T-cell (primary cell): ENCODE results near the gene LCN2. TPM values are rescaled to one million over a fixed set of nuclear protein-coding genes. Genes with fewer than 3 reads are reported as not detected.
A peak's percentile ranks its signal among the peaks of the same experiment; 100 is the strongest.

Experiments used
- ATAC-seq, 4 experiments: fragments of 200-7000 bp in 3 of 4; fragments of 150-1000 bp in 1 of 4; cut with Tn5 transposase; replicated peaks in 1 of 4; 1 replicate in 3 of 4; 2 replicates in 1 of 4; pipeline ENCODE4 v1.10.0; 2021; ENCODE audit warnings: moderate library complexity in 3 of 4, mild to moderate bottlenecking in 2 of 4, moderate number of reproducible peaks in 1 of 4
- CTCF ChIA-PET, 2 donors: fragments of 300-600 bp; sonication (Branson Sonifier 250); formaldehyde crosslinking; loops; one replicate each; lab custom pipeline; 2022; ENCODE audit warnings: antibody characterized with exemption in 2 of 2; lab: Charles Lee
- POLR2A ChIA-PET, 2 donors: fragments of 300-600 bp; sonication (Branson Sonifier 250); formaldehyde crosslinking; loops; one replicate each; lab custom pipeline; 2022; ENCODE audit warnings: antibody characterized with exemption in 2 of 2; lab: Charles Lee
- DNase-seq, 35 experiments: peaks; one replicate each; pipeline versions ENCODE4 v3.0.0 to v3.0.0-alpha.2; 2013 to 2023
- H3K27ac ChIP-seq: one replicate; pipeline ENCODE4 v1.5.1; 2013; ENCODE audit warnings: low read length
- H3K27me3 ChIP-seq, 2 experiments: replicated peaks in 1 of 2; 1 replicate in 1 of 2; 2 replicates in 1 of 2; pipeline versions ENCODE4 v1.6.1 to v1.7.0; 2013; ENCODE audit warnings: low read length in 1 of 2, mixed read lengths in 1 of 2; ENCODE audit not compliant: control insufficient read depth in 2 of 2, insufficient read depth in 2 of 2; ENCODE audit errors: extremely low read depth in 1 of 2
- H3K36me3 ChIP-seq, 2 donors: 1 replicate in 1 of 2; 2 replicates in 1 of 2; pipeline versions ENCODE4 v1.6.1 to v1.7.0; 2013; ENCODE audit warnings: low read length in 1 of 2; ENCODE audit not compliant: control insufficient read depth in 2 of 2, insufficient read depth in 1 of 2; ENCODE audit errors: extremely low read depth in 1 of 2
- H3K4me1 ChIP-seq, 2 experiments: 1 replicate in 1 of 2; 2 replicates in 1 of 2; pipeline versions ENCODE4 v1.6.1 to v1.7.0; 2013; ENCODE audit warnings: low read length in 2 of 2, mixed read lengths in 1 of 2; ENCODE audit not compliant: insufficient read depth in 2 of 2, control insufficient read depth in 1 of 2; ENCODE audit errors: extremely low read depth in 1 of 2
- H3K4me3 ChIP-seq, 2 donors: 1 replicate in 1 of 2; 2 replicates in 1 of 2; pipeline versions ENCODE4 v1.5.1 to v1.7.0; 2013; ENCODE audit warnings: mild to moderate bottlenecking in 2 of 2, low read length in 1 of 2, moderate library complexity in 1 of 2; ENCODE audit not compliant: control insufficient read depth in 1 of 2; ENCODE audit errors: extremely low read depth in 1 of 2
- H3K9me3 ChIP-seq: 2 replicates; pipeline ENCODE4 v1.7.0; 2013
- H3K27ac Mint-ChIP-seq, 2 donors: one replicate each; pipeline ENCODE4 v1.8.0; 2020 to 2021; ENCODE audit warnings: mild to moderate bottlenecking in 2 of 2, mixed read lengths in 2 of 2
- H3K27me3 Mint-ChIP-seq, 2 donors: one replicate each; pipeline ENCODE4 v1.8.0; 2021 to 2022; ENCODE audit warnings: mixed read lengths in 2 of 2
- H3K36me3 Mint-ChIP-seq: one replicate; pipeline ENCODE4 v1.8.0; 2021; ENCODE audit warnings: mixed read lengths
- H3K4me1 Mint-ChIP-seq, 3 donors: one replicate each; pipeline ENCODE4 v1.8.0; 2020 to 2022; ENCODE audit warnings: mixed read lengths in 3 of 3, mild to moderate bottlenecking in 1 of 3
- H3K4me3 Mint-ChIP-seq, 3 donors: one replicate each; pipeline ENCODE4 v1.8.0; 2020 to 2022; ENCODE audit warnings: mild to moderate bottlenecking in 3 of 3, mixed read lengths in 3 of 3, moderate library complexity in 3 of 3
- H3K9me3 Mint-ChIP-seq, 3 donors: one replicate each; pipeline ENCODE4 v1.8.0; 2020 to 2022; ENCODE audit warnings: mixed read lengths in 3 of 3
- WGBS: methylation state at CpG from one replicate; pipeline ENCODE4 v1.1.5; 2013; ENCODE audit warnings: missing lambda C conversion rate; ENCODE audit not compliant: insufficient coverage; 5-methylcytosine and 5-hydroxymethylcytosine counted together
- total RNA-seq, 35 experiments: library from RNA in 6 of 35; stranded (reverse) in 6 of 35; fragments of 120-200 nt in 1 of 35; gene quantifications; one replicate each; pipeline versions ENCODE4 v1.2.1 to v1.2.4 and lab custom pipeline; 2013 to 2026

Gene LCN2
- total RNA-seq, 5 donors from 2014 or later (not counting 1 experiment from before 2014, with no cell fraction given), result not detected

- peak in 1 of 35 experiments; percentile 25 for DNase-seq
- H3K4me1 Mint-ChIP-seq, result peaks cover 49 to 66% (median 61%) of the 10 kb centered on the region in 3 donors
- H3K27ac Mint-ChIP-seq, result peak overlapping the region; percentile 79 to 87
These were observed 46.2 kb upstream of the LCN2 start for GRCh38 chr9:128102861-128103588.

GRCh38 chr9:128103589-128103962 is 45.7 kb upstream of the LCN2 start:
- H3K4me3 Mint-ChIP-seq, result peak overlapping the region in 1 of 3 donors; percentile 44
- ATAC-seq, result peak; percentile 64 to 82 (median 72)
- H3K9me3 ChIP-seq, result no peaks in the 10 kb centered on the region
- no peaks in the 10 kb centered on the region for H3K27me3 Mint-ChIP-seq
- H3K36me3 Mint-ChIP-seq, result peaks cover 34% of the 10 kb centered on the region
- CTCF ChIA-PET, result interaction anchor here in 1 of 2 donors (0.6 kb wide), 1 partner anchor 126 kb away, joined by 4 read pairs; no protein-coding TSS in a partner anchor
- H3K4me1 ChIP-seq, result peaks cover 14 to 55% of the 10 kb centered on the region in 2 experiments
- H3K9me3 Mint-ChIP-seq, result no peaks in the 10 kb centered on the region
- POLR2A ChIA-PET, result no interaction called here
- 8% methylated on average over 7 of the region's 8 CpGs for WGBS
- peaks cover 43 to 60% (median 56%) of the 10 kb centered on the region in 3 donors for H3K4me1 Mint-ChIP-seq
- peak overlapping the region; percentile 78 to 87 for H3K27ac Mint-ChIP-seq
- H3K27me3 ChIP-seq, result no peaks in the 10 kb centered on the region
- H3K36me3 ChIP-seq, result peaks cover 35 to 76% of the 10 kb centered on the region in 2 donors
- peak overlapping the region; percentile 22 for H3K27ac ChIP-seq
- DNase-seq, result peak in 16 of 35 experiments; percentile 18 to 62 (median 33)
- H3K4me3 ChIP-seq, result no peak overlapping the region

More at GRCh38 chr9:128102861-128103588, 46.2 kb upstream of the LCN2 start:
- Mint-ChIP-seq H3K9me3 (no peaks in the 10 kb centered on the region), H3K36me3 (peaks cover 33% of the 10 kb centered on the region), H3K4me3 (peak overlapping the region in 1 of 3 donors; percentile 44), H3K27me3 (no peaks in the 10 kb centered on the region)
- H3K27me3 ChIP-seq, result no peaks in the 10 kb centered on the region
- ATAC-seq, result peak in 3 of 4 experiments; percentile 16 to 25 (median 24)
- WGBS, result 80% methylated on average over 23 of the region's 23 CpGs
- no peaks in the 10 kb centered on the region for H3K9me3 ChIP-seq
- peak overlapping the region; percentile 22 for H3K27ac ChIP-seq
- no peak overlapping the region for H3K4me3 ChIP-seq
- peaks cover 32 to 72% of the 10 kb centered on the region in 2 donors for H3K36me3 ChIP-seq
- CTCF ChIA-PET, result interaction anchor here in 1 of 2 donors (0.6 kb wide), 1 partner anchor 126 kb away, joined by 4 read pairs; no protein-coding TSS in a partner anchor
- H3K4me1 ChIP-seq, result peaks cover 15 to 61% of the 10 kb centered on the region in 2 experiments
- POLR2A ChIA-PET, result no interaction called here

- no peaks in the 10 kb centered on the region for H3K27me3 Mint-ChIP-seq
- no peaks in the 10 kb centered on the region for H3K27me3 ChIP-seq
- H3K4me3 Mint-ChIP-seq, result no peak overlapping the region
- H3K36me3 Mint-ChIP-seq, result peaks cover 37% of the 10 kb centered on the region
- ATAC-seq (no peak), DNase-seq (no peak)
- no peaks in the 10 kb centered on the region for H3K9me3 ChIP-seq
- peaks cover 37 to 54% (median 50%) of the 10 kb centered on the region in 3 donors for H3K4me1 Mint-ChIP-seq
- peaks cover 35 to 76% of the 10 kb centered on the region in 2 donors for H3K36me3 ChIP-seq
- WGBS, result 83% methylated on average over 6 of the region's 6 CpGs
- H3K4me3 ChIP-seq, result no peak overlapping the region
- H3K9me3 Mint-ChIP-seq, result no peaks in the 10 kb centered on the region
- H3K27ac ChIP-seq, result no peak overlapping the region
- peak overlapping the region in 1 of 2 donors; percentile 87 for H3K27ac Mint-ChIP-seq
- ChIA-PET CTCF (interaction anchor here in 1 of 2 donors (0.7 kb wide), 1 partner anchor 17 kb away, joined by 3 read pairs; no protein-coding TSS in a partner anchor), POLR2A (no interaction called here)
- peaks cover 11 to 49% of the 10 kb centered on the region in 2 experiments for H3K4me1 ChIP-seq
These were observed 45.1 kb upstream of the LCN2 start for GRCh38 chr9:128104171-128104618.

- DNase-seq (no peak), ATAC-seq (no peak)
- Histone ChIP-seq H3K4me3 (no peak overlapping the region), H3K36me3 (peaks cover 35 to 78% of the 10 kb centered on the region in 2 donors), H3K9me3 (no peaks in the 10 kb centered on the region), H3K27me3 (no peaks in the 10 kb centered on the region), H3K4me1 (peaks cover 6 to 34% of the 10 kb centered on the region in 2 experiments), H3K27ac (no peak overlapping the region)
- 90% methylated on average over 21 of the region's 21 CpGs for WGBS
- POLR2A ChIA-PET, result no interaction called here
- CTCF ChIA-PET, result no interaction called here
- Mint-ChIP-seq H3K4me1 (peaks cover 26 to 43% (median 40%) of the 10 kb centered on the region in 3 donors), H3K9me3 (no peaks in the 10 kb centered on the region), H3K27me3 (no peaks in the 10 kb centered on the region), H3K4me3 (no peak overlapping the region), H3K27ac (no peak overlapping the region), H3K36me3 (peaks cover 43% of the 10 kb centered on the region)
These were observed 43.6 kb upstream of the LCN2 start for GRCh38 chr9:128105538-128106175.

DNA sequence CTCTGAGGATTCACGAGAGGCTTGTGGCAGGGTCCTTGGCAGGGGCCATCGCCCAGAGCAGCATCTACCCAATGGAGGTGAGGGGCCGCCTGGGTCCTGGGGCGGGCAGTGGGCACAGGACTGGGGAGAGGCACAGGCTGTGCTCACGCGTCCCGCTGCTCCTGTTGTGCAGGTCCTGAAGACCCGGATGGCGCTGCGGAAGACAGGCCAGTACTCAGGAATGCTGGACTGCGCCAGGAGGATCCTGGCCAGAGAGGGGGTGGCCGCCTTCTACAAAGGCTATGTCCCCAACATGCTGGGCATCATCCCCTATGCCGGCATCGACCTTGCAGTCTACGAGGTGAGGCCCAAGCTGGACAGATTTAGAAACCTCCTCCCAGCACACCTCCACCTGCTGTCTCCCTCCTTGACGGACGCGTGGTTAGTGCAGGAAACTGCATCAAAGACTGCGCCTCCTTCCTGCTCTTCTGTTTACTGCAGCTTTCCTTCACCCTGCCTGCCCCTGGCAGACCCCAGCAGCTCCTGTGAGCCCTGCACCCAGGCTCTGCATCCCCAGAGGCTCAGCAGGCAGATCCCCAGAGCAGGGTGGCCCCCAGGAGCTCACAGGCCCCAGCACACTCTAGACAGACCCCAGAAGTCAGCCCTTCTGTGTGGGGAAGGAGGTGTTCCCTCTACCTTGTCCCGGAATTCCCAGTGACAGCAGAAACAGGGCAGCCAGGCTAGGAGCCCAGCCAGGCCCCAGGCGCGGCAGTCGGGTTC is 42.9 kb upstream of the LCN2 start:
- H3K36me3 ChIP-seq, result peaks cover 34 to 71% of the 10 kb centered on the region in 2 donors
- POLR2A ChIA-PET, result interaction anchor here in 1 of 2 donors (0.6 kb wide), 1 partner anchor 84 kb away, joined by 8 read pairs; no protein-coding TSS in a partner anchor
- H3K4me3 ChIP-seq, result no peak overlapping the region
- no peaks in the 10 kb centered on the region for H3K9me3 Mint-ChIP-seq
- peaks cover 6 to 32% of the 10 kb centered on the region in 2 experiments for H3K4me1 ChIP-seq
- H3K9me3 ChIP-seq, result no peaks in the 10 kb centered on the region
- peak in 4 of 35 experiments; percentile 13 to 40 (median 28) for DNase-seq
- ATAC-seq, result peak; percentile 34 to 46 (median 45)
- peak overlapping the region; percentile 74 to 87 for H3K27ac Mint-ChIP-seq
- no peaks in the 10 kb centered on the region for H3K27me3 ChIP-seq
- CTCF ChIA-PET, result no interaction called here
- no peak overlapping the region for H3K27ac ChIP-seq
- H3K27me3 Mint-ChIP-seq, result no peaks in the 10 kb centered on the region
- peaks cover 26 to 38% (median 34%) of the 10 kb centered on the region in 3 donors for H3K4me1 Mint-ChIP-seq
- peaks cover 40% of the 10 kb centered on the region for H3K36me3 Mint-ChIP-seq
- WGBS, result 82% methylated on average over 22 of the region's 23 CpGs
- H3K4me3 Mint-ChIP-seq, result no peak overlapping the region
